ENCODE data around the gene IL23A.

- TF ChIP-seq CTCF (IDR thresholded peaks at IDR 0.05) (no peak), POLR2A (IDR thresholded peaks at IDR 0.05) (no peak)
These were observed at the start of gene IL23A for GRCh38 chr12:56338308-56339157.

Data from thyroid gland (tissue), 4 donors.